MM.1S (cell line): ENCODE measurements around the gene LYZL6.

Experiments
- DNase-seq: peaks from one replicate; pipeline ENCODE4 v3.0.0-alpha.2; 2015
- H2AFZ ChIP-seq: fragments of 300-600 bp; sonication (generic); 2 replicates; pipeline ENCODE4 v1.6.0; 2016; ENCODE audit warnings: antibody characterized with exemption, low read length
- H3F3A ChIP-seq: fragments of 300-600 bp; sonication (generic); 2 replicates; pipeline ENCODE4 v1.6.1; 2016; ENCODE audit warnings: mild to moderate bottlenecking, antibody characterized with exemption, low read length, moderate library complexity, mixed read lengths; ENCODE audit not compliant: insufficient read depth
- H3K27ac ChIP-seq: fragments of 300-600 bp; sonication (generic); 2 replicates; pipeline ENCODE4 v1.5.1; 2016; ENCODE audit warnings: mild to moderate bottlenecking, low read length
- H3K27me3 ChIP-seq: fragments of 300-600 bp; sonication (generic); replicated peaks from 2 replicates; pipeline ENCODE4 v1.6.0; 2016; ENCODE audit warnings: low read length; ENCODE audit not compliant: insufficient read depth
- H3K36me3 ChIP-seq: fragments of 300-600 bp; sonication (generic); replicated peaks from 2 replicates; pipeline ENCODE4 v1.6.1; 2016; ENCODE audit warnings: mild to moderate bottlenecking, low read length, mixed read lengths; ENCODE audit not compliant: insufficient read depth
- H3K4me1 ChIP-seq: fragments of 300-600 bp; sonication (generic); 2 replicates; pipeline ENCODE4 v1.6.1; 2016; ENCODE audit warnings: low read length, mixed read lengths
- H3K4me2 ChIP-seq: fragments of 300-600 bp; sonication (generic); 2 replicates; pipeline ENCODE4 v1.6.0; 2016; ENCODE audit warnings: low read depth, low read length
- H3K4me3 ChIP-seq: fragments of 300-600 bp; sonication (generic); 2 replicates; pipeline ENCODE4 v1.5.1; 2016; ENCODE audit warnings: low read length, mixed read lengths
- H3K79me2 ChIP-seq: fragments of 300-600 bp; sonication (generic); 2 replicates; pipeline ENCODE4 v1.6.1; 2016; ENCODE audit warnings: mixed run types, low read length, mixed read lengths
- H3K9ac ChIP-seq: fragments of 300-600 bp; sonication (generic); 2 replicates; pipeline ENCODE4 v1.6.1; 2016; ENCODE audit warnings: low read length, mixed read lengths
- H3K9me2 ChIP-seq: fragments of 300-600 bp; sonication (generic); replicated peaks from 2 replicates; pipeline ENCODE4 v1.6.1; 2016; ENCODE audit warnings: mild to moderate bottlenecking, low read length, mixed read lengths; ENCODE audit not compliant: insufficient read depth
- H3K9me3 ChIP-seq: fragments of 300-600 bp; sonication (generic); replicated peaks from 2 replicates; pipeline ENCODE4 v1.6.1; 2016; ENCODE audit warnings: mild to moderate bottlenecking, low read length, mixed read lengths; ENCODE audit not compliant: insufficient read depth
- H4K20me1 ChIP-seq: fragments of 300-600 bp; sonication (generic); 2 replicates; pipeline ENCODE4 v1.6.1; 2016; ENCODE audit warnings: mild to moderate bottlenecking, low read length, moderate library complexity, mixed read lengths; ENCODE audit not compliant: insufficient read depth
- CTCF ChIP-seq: fragments of 300-600 bp; sonication (generic); IDR thresholded peaks from 2 replicates; pipeline ENCODE4 v1.5.1; 2016; ENCODE audit warnings: antibody characterized with exemption, low read length, mixed read lengths
- EZH2 ChIP-seq: fragments of 300-600 bp; sonication (generic); optimal IDR thresholded peaks from 2 replicates; pipeline ENCODE3; 2017; ENCODE audit warnings: low read depth, mild to moderate bottlenecking, antibody characterized with exemption, low read length, mixed read lengths
- EZH2phosphoT487 ChIP-seq: fragments of 300-600 bp; sonication (generic); IDR thresholded peaks from 2 replicates; pipeline ENCODE4 v1.6.1; 2018; ENCODE audit warnings: antibody characterized with exemption, low read length

The LYZL6 gene

GRCh38 chr17:35912339-35912912 is 31.1 kb downstream of the LYZL6 start:
- no peak overlapping the region for H3K4me2 ChIP-seq
- H3K4me1 ChIP-seq: no peaks in the 10 kb centered on the region
- H3K9me3 ChIP-seq: no peaks in the 10 kb centered on the region
- H4K20me1 ChIP-seq: no peaks in the 10 kb centered on the region
- no peak overlapping the region for H2AFZ ChIP-seq
- H3K4me3 ChIP-seq: no peak overlapping the region
- H3K9me2 ChIP-seq: no peaks in the 10 kb centered on the region
- no peak for TF ChIP-seq CTCF
- TF ChIP-seq EZH2phosphoT487: no peak
- TF ChIP-seq EZH2: no peak
- H3K9ac ChIP-seq: no peak overlapping the region
- H3K79me2 ChIP-seq: no peaks in the 10 kb centered on the region
- DNase-seq: no peak
- H3K27ac ChIP-seq: no peak overlapping the region
- no peaks in the 10 kb centered on the region for H3F3A ChIP-seq
- no peaks in the 10 kb centered on the region for H3K27me3 ChIP-seq
- H3K36me3 ChIP-seq: no peaks in the 10 kb centered on the region

GRCh38 chr17:35909408-35909807 is 34.1 kb downstream of the LYZL6 start:
- Histone ChIP-seq H3K27ac (no peak overlapping the region), H3K36me3 (no peaks in the 10 kb centered on the region), H3K4me1 (no peaks in the 10 kb centered on the region), H3K9me3 (no peaks in the 10 kb centered on the region), H3F3A (no peaks in the 10 kb centered on the region), H2AFZ (no peak overlapping the region), H3K27me3 (no peaks in the 10 kb centered on the region), H3K4me3 (no peak overlapping the region), H3K79me2 (no peaks in the 10 kb centered on the region), H3K9ac (no peak overlapping the region), H3K9me2 (no peaks in the 10 kb centered on the region), H3K4me2 (no peak overlapping the region), H4K20me1 (no peaks in the 10 kb centered on the region)
- DNase-seq: no peak
- no peak for TF ChIP-seq EZH2
- no peak for TF ChIP-seq CTCF
- no peak for TF ChIP-seq EZH2phosphoT487

- Histone ChIP-seq H3K79me2 (no peaks in the 10 kb centered on the region), H3K4me3 (no peak overlapping the region), H2AFZ (no peak overlapping the region), H3K9me2 (no peaks in the 10 kb centered on the region), H3K4me1 (no peaks in the 10 kb centered on the region), H3F3A (no peaks in the 10 kb centered on the region), H3K9ac (no peak overlapping the region), H3K4me2 (no peak overlapping the region), H3K36me3 (no peaks in the 10 kb centered on the region), H3K9me3 (no peaks in the 10 kb centered on the region), H3K27ac (no peak overlapping the region), H3K27me3 (no peaks in the 10 kb centered on the region), H4K20me1 (no peaks in the 10 kb centered on the region)
- TF ChIP-seq CTCF: no peak
- no peak for TF ChIP-seq EZH2phosphoT487
- no peak for TF ChIP-seq EZH2
- no peak for DNase-seq
These were observed 35.8 kb downstream of the LYZL6 start for GRCh38 chr17:35907691-35908090.
